Erythroblast (primary cell): ENCODE data around the gene EIF4EBP2.

Source experiments
- GATA1 ChIP-seq: IDR thresholded peaks from 2 replicates; pipeline ENCODE4 v1.6.1; 2011; ENCODE audit warnings: low read depth, mild to moderate bottlenecking, control low read depth, low read length, moderate library complexity
- POLR2A ChIP-seq: IDR thresholded peaks from 2 replicates; pipeline ENCODE4 v1.6.1; 2011; ENCODE audit warnings: mild to moderate bottlenecking, low read length

- no peak for TF ChIP-seq POLR2A
- no peak for TF ChIP-seq GATA1
Measured at GRCh38 chr10:70433581-70434280, 29.8 kb downstream of the EIF4EBP2 start.
